DND-41 (cell line): ENCODE measurements around the gene RHPN2.
"Not testable (repeated sequence)": the region's sequence is repeated elsewhere in the genome, so short reads cannot be mapped to it uniquely, and the experiment has no call there.

Experiments used
- EZH2 ChIP-seq: IDR thresholded peaks from 3 replicates; pipeline ENCODE4 v1.6.1; 2012; ENCODE audit warnings: borderline replicate concordance, low read depth, mild to moderate bottlenecking, moderate library complexity, low read length, inconsistent platforms; ENCODE audit not compliant: severe bottlenecking
- TF ChIP-seq, protein P1 (sequence below): IDR thresholded peaks from 2 replicates; pipeline ENCODE4 v1.5.1; 2012; ENCODE audit warnings: borderline replicate concordance, low read length, moderate library complexity, mild to moderate bottlenecking; ENCODE audit not compliant: poor library complexity, severe bottlenecking; ENCODE audit errors: extremely low read depth

DNA sequence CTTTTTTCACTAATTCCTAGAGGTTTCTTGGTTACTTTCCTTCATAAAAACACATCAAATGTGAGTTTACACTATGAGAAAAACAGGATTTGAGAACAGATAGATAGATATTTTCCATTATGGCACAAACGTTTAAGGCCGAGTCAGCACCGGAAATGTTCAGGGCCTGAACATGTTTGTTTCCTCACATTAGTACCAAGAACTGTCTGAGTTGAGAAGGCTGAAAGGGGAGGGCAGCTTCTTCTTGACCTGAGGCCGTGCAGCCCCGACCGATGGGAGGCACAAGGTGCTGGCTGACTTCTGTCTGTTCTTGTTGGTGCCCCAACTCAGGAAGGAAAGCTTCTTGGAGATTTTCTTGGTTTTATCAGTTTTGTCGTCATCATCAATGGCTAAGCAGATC lies 84.9 kb downstream of the RHPN2 start:
- TF ChIP-seq, protein P1, sequence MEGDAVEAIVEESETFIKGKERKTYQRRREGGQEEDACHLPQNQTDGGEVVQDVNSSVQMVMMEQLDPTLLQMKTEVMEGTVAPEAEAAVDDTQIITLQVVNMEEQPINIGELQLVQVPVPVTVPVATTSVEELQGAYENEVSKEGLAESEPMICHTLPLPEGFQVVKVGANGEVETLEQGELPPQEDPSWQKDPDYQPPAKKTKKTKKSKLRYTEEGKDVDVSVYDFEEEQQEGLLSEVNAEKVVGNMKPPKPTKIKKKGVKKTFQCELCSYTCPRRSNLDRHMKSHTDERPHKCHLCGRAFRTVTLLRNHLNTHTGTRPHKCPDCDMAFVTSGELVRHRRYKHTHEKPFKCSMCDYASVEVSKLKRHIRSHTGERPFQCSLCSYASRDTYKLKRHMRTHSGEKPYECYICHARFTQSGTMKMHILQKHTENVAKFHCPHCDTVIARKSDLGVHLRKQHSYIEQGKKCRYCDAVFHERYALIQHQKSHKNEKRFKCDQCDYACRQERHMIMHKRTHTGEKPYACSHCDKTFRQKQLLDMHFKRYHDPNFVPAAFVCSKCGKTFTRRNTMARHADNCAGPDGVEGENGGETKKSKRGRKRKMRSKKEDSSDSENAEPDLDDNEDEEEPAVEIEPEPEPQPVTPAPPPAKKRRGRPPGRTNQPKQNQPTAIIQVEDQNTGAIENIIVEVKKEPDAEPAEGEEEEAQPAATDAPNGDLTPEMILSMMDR, result not testable (repeated sequence)
- not testable (repeated sequence) for TF ChIP-seq EZH2
